Activated T-cell treated with anti-CD3 and anti-CD28 coated beads for 48 hours (primary cell): ENCODE results near the gene USP28.

Experiments
- DNase-seq: peaks from one replicate; pipeline ENCODE4 v3.0.0-alpha.2; 2020; ENCODE audit warnings: low read depth

Gene USP28

GRCh38 chr11:113876798-113877669 lies 1.7 kb upstream of the USP28 start:
- no peak for DNase-seq

DNA sequence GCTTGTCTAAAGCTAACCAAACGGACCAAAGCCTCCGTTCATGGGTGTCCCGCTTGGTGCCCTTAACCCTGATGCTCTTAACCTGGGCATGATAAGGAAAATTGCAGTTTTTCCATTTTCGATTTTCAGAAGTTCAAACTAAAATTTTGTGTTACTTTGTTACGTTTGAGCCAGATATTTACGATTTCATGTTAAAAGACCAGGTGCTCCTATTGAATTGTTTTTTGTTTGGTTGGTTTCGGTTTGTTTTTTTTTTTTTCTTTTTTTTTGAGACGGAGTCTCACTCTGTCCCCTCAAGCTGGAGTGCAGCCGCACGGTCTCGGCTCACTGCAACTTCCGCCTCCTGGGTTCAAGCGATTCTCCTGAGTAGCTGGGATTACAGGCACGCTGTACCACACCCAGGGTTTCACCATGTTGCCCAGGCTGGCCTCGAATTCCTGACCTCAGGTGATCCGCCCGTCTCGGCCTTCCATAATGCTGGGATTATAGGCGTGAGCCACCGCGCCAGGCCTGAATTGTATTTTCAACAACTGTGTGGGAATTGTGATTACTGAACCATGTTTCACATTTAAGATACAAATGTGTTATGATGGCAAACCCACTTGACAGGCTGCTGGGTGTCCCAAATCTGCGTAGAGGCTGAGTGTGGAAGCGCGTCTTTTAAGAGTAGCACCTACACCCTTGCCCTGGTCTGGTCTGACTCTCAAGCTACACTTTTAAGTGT lies 864 bp upstream of the USP28 start:
- DNase-seq, result no peak

- DNase-seq, result no peak
These were observed 665 bp downstream of the USP28 start for GRCh38 chr11:113874581-113875233.

DNA sequence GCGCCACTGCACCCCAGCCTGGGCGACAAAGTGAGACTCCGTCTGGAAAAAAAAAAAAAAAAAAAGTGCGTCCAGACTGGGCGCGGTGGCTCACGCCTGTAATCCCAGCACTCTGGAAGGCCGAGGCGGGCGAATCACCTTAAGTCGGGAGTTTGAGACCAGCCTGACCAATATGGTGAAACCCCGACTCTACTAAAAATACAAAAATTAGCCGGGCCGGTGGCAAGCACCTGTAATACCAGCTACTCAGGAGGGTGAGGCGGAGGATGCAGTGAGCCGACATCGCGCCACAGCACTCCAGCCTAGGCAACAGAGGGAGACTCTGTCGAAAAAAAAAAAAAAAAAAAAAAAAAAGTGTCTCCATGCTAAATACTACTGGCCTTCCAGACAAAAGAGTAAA lies 1.3 kb downstream of the USP28 start:
- DNase-seq, result no peak

- DNase-seq, result no peak
These were observed 2.1 kb downstream of the USP28 start for GRCh38 chr11:113873236-113873626.

- DNase-seq, result no peak
These were observed 4.0 kb downstream of the USP28 start for GRCh38 chr11:113871336-113871735.

GRCh38 chr11:113867843-113868503 lies 7.4 kb downstream of the USP28 start:
- no peak for DNase-seq

GRCh38 chr11:113865873-113866272 lies 9.5 kb downstream of the USP28 start:
- no peak for DNase-seq

DNA sequence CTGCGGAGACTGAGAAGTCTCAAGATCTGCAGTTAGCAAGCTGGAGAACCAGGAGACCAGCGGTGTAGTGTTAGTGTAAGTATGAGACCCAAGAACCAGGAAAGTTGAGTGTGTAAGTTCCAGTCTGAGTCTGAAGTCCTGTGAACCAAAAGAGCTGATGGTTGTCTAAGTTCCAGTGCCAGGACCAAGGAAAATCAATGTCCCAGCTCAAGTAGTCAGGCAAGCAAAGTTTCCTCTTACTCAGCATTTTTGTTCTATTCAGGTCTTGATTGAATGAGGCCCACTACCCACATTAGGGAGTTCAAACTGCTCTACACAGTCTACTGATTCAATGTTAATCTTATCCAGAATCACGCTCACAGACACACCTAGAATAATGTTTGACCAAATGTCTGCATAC lies 11.0 kb downstream of the USP28 start:
- DNase-seq, result no peak

GRCh38 chr11:113862435-113862834 lies 12.9 kb downstream of the USP28 start:
- DNase-seq, result no peak

DNA sequence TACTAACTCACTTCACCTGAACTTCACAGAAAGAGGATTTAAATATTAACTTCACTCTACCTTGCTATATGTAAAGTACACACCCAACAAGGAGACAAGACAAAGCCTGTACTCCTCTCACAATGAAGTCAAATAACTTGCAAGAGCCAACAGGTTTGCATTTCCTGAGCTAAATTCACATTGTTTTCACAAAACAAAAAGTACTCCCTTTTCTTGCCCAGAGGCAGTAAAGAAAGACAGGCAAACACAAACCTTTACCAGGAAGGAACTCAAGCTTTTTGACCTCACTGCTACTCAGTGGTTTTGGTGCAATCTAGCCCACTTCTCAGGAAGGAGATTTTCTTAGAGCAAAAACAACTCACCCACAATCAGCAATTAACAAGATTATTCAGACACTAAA lies 15.7 kb downstream of the USP28 start:
- DNase-seq, result no peak

- DNase-seq, result no peak
These were observed 18.2 kb downstream of the USP28 start for GRCh38 chr11:113856966-113857759.

DNA sequence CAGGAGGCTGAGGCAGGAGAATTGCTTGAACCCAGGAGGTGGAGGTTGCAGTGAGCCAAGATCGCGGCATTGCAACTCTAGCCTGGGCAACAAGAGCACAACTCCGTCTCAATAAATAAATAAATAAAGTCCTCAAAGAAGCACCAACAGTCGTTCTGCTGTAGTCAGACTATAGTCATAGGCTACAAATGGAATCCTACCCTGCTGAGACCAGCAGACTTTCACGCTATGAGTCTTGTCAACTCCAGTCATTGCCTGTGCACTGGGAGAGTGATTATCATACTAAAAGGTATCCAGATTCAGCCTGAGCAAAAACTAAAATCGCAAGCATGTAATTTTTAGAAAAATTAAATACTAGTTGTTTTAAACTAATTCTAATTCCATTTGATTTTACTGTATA lies 19.6 kb downstream of the USP28 start:
- DNase-seq, result no peak

DNA sequence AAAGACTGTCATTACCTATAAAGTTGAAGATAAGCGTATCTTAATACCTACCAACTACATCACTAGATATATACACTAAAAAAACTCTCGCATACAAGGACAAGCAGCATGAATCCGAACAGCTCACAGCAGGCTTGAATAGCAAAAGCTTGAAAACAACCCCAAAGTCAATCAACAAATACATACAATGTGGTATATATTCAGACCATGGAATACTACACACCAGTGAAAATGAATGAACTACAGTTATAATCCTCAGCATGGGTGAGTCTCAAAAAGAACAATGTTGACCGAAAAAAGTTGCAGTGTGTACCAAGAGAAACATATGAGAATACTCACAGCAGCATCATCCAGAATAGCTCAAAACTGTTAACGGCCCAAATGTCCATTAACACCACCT lies 25.2 kb downstream of the USP28 start:
- no peak for DNase-seq

DNA sequence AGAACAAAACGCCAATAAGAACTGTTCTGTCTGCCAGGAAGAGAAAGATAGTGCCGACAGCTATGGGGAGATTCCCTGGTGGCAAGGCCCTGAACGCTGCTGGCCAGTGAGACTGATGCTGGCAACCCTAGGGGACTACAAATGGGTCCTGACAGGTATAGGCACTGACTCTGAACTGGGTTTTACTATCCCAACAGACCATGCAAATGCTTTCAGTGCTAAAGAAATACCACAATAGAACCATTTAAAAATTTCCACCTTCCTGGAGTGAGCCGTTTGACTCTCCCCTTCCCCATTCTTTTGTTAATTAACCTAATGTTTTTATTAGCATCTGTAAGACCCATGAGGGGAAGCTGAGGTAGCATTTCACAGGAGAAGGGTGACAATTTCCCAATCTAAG lies 25.7 kb downstream of the USP28 start:
- no peak for DNase-seq

- DNase-seq, result no peak
These were observed 27.8 kb downstream of the USP28 start for GRCh38 chr11:113847580-113847979.

DNA sequence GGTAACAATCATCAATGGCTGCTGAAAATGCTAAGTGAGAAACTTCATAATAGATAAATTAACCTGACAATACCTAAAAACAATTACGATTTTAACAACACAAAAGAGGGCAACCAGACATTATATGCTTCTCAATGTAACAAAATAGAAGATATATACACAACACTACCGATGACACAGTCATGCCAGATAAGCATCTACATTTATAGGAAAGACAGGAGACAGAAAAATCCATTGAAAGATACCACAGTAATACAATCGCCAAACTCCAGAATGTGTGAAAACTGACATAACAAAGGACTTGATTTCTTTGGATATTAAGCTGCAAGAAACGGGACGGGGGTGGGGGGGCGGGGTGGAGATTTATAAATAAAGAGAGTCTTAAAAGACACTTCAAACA lies 28.3 kb downstream of the USP28 start:
- no peak for DNase-seq

DNA sequence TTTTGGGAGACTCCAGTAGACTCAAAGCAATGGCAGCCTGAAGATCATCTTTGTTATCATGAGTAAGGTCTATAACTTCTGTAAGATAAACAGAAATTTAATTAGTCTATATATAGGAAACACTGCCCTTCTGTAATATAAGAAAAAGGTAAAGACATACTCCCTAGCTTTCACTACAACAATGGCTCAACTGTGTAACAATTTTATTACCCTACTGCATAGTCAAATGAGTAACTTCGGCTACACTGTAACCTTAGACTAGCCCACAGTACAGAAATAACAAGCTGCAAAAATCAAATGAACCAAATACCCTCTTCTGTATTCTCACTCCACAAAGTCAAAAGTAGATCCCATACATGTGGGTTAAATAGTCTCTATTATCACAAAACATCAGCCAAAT lies 33.7 kb downstream of the USP28 start:
- DNase-seq, result no peak

DNA sequence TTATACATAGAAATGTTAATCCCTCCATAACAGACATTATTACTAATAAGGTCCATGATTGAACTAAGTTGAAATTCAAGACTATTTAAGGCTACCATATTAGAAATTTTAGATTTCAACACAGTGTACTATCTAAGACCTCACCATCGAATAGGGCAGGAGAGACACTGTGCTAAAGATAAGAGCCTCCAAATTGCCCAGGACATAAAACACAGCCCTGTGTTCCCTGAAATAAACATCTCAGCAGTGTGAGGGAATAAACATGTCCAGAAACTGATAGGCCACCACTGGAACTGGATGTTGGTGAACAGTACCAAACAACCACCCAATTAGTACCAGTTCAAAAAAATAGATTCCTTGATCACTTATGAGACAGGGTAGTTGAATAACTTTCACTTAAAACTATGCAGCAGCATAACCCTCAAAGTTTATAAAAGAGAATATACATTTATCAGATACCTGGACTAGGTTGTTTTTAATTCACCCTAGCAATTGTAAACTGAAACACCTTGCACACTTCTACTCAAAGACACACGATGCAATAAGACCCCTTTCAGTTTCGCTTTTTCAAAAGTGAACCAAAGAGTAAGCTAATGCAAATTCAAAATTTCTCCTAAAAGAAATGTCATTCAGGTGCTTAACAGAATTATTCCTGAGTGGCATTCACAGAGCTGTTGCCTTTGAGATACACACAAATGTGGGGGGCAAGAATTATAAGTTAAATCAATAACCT lies 34.3 kb downstream of the USP28 start:
- no peak for DNase-seq

DNA sequence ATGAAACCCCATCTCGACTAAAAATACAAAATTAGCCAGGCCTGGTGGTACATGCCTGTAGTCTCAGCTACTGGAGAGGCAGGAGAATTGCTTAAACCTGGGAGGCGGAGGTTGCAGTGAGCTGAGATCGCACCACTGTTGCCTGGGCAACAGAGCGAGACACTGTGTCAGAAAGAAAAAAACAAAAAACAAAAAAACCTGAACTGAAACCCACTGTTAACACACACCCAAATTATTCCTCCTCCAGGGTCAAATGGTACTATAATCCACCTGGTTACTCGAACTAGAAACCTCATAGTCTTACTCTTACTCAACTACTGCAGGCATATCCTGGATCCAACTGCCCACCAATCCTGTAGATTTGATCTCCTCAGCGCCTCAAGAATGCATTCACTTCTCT lies 35.5 kb downstream of the USP28 start:
- DNase-seq, result no peak

GRCh38 chr11:113838005-113838404 lies 37.4 kb downstream of the USP28 start:
- no peak for DNase-seq
